GM11168 (cell line): Measurements from ENCODE around the gene TGM3.

Experiments
- in situ Hi-C: fragments of 300-500 bp; cut with MboI; formaldehyde crosslinking; loops from one replicate; pipeline ENCODE4 v1.12.0; 2022; ENCODE audit warnings: low sequenced_read_pairs; ENCODE audit not compliant: unreplicated experiment

TGM3 gene

GRCh38 chr20:2283706-2284423, 11.9 kb upstream of the TGM3 start:
- in situ Hi-C loops = no loop called here

- in situ Hi-C loops = no loop called here
These were observed 10.6 kb upstream of the TGM3 start for GRCh38 chr20:2285193-2285592.

- in situ Hi-C loops = no loop called here
These were observed 10.2 kb upstream of the TGM3 start for GRCh38 chr20:2285613-2286012.

- in situ Hi-C loops = no loop called here
These were observed 8.3 kb upstream of the TGM3 start for GRCh38 chr20:2287504-2287903.

- in situ Hi-C loops = no loop called here
These were observed 6.3 kb upstream of the TGM3 start for GRCh38 chr20:2289475-2289874.

- in situ Hi-C loops = no loop called here
These were observed 5.3 kb upstream of the TGM3 start for GRCh38 chr20:2290486-2290885.

GRCh38 chr20:2292416-2293110, 3.2 kb upstream of the TGM3 start:
- in situ Hi-C loops = no loop called here

- in situ Hi-C loops = no loop called here
These were observed 2.3 kb upstream of the TGM3 start for GRCh38 chr20:2293486-2293885.

- in situ Hi-C loops = no loop called here
These were observed 1.8 kb upstream of the TGM3 start for GRCh38 chr20:2293971-2294370.

GRCh38 chr20:2295286-2295685, 515 bp upstream of the TGM3 start:
- in situ Hi-C loops = no loop called here

- in situ Hi-C loops = no loop called here
These were observed 939 bp downstream of the TGM3 start for GRCh38 chr20:2296524-2297356.

GRCh38 chr20:2297357-2297728, 1.5 kb downstream of the TGM3 start:
- in situ Hi-C loops = no loop called here

GRCh38 chr20:2298116-2298515, 2.3 kb downstream of the TGM3 start:
- in situ Hi-C loops = no loop called here

GRCh38 chr20:2298701-2299100, 2.9 kb downstream of the TGM3 start:
- in situ Hi-C loops = no loop called here

- in situ Hi-C loops = no loop called here
These were observed 3.5 kb downstream of the TGM3 start for GRCh38 chr20:2299301-2299700.

- in situ Hi-C loops = no loop called here
These were observed 4.2 kb downstream of the TGM3 start for GRCh38 chr20:2300002-2300401.

GRCh38 chr20:2300420-2300819, 4.6 kb downstream of the TGM3 start:
- in situ Hi-C loops = no loop called here

GRCh38 chr20:2301164-2301622, 5.4 kb downstream of the TGM3 start:
- in situ Hi-C loops = no loop called here

GRCh38 chr20:2302384-2303060, 6.7 kb downstream of the TGM3 start:
- in situ Hi-C loops = no loop called here

- in situ Hi-C loops = no loop called here
These were observed 7.9 kb downstream of the TGM3 start for GRCh38 chr20:2303673-2304072.

- in situ Hi-C loops = no loop called here
These were observed 8.4 kb downstream of the TGM3 start for GRCh38 chr20:2304180-2304579.
